Measurements from ENCODE around the gene SVEP1. TPM values are rescaled to one million over a fixed set of nuclear protein-coding genes. Genes with fewer than 3 reads are reported as not detected.

SVEP1 gene
- total RNA-seq, 2 experiments from 2014 or later: not detected

DNA sequence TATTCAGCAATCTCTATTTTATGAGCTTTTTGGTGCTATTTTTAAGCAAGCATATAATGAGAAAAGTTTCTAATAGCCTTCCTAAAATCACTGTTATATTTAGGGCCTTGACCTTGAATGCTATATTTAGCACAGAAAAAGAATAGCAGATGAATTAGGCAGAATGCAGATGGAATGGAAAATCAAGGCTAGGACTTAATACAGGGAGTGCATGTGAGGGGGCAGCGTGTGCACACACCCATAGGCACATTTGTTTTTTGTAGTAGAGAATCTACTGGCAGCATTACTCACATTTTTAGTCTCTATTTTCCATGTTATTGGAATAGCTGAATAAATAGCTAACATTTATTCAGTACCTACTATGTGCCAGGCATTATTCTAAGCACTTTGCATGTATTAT is 79.9 kb downstream of the SVEP1 start:
- no peak overlapping the region for H3K4me2 ChIP-seq (ENCODE audit: low read length)
- no peaks in the 10 kb centered on the region for H3K4me1 ChIP-seq (ENCODE audit: insufficient read depth, low read length, poor library complexity, severe bottlenecking)
- H2AFZ ChIP-seq (ENCODE audit: low read length): no peak overlapping the region
- ChIA-PET POLR2A (no interaction called here), CTCF (ENCODE audit: unreplicated experiment) (no interaction called here)
- no peaks in the 10 kb centered on the region for H3K36me3 ChIP-seq (ENCODE audit: insufficient read depth, low read length)
- H3K9me2 ChIP-seq (ENCODE audit: insufficient read depth, low read length): no peaks in the 10 kb centered on the region
- no peak overlapping the region for H3K27ac ChIP-seq (ENCODE audit: low read depth, low read length, poor library complexity, severe bottlenecking)
- TF ChIP-seq EZH2phosphoT487 (IDR thresholded peaks at IDR 0.05; ENCODE audit: borderline replicate concordance, low read depth, low read length): no peak
- TF ChIP-seq, protein P1, sequence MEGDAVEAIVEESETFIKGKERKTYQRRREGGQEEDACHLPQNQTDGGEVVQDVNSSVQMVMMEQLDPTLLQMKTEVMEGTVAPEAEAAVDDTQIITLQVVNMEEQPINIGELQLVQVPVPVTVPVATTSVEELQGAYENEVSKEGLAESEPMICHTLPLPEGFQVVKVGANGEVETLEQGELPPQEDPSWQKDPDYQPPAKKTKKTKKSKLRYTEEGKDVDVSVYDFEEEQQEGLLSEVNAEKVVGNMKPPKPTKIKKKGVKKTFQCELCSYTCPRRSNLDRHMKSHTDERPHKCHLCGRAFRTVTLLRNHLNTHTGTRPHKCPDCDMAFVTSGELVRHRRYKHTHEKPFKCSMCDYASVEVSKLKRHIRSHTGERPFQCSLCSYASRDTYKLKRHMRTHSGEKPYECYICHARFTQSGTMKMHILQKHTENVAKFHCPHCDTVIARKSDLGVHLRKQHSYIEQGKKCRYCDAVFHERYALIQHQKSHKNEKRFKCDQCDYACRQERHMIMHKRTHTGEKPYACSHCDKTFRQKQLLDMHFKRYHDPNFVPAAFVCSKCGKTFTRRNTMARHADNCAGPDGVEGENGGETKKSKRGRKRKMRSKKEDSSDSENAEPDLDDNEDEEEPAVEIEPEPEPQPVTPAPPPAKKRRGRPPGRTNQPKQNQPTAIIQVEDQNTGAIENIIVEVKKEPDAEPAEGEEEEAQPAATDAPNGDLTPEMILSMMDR (conservative IDR thresholded peaks at IDR 0.05; ENCODE audit: low read length): no peak
- DNase-seq (ENCODE audit: low spot score): no peak
- intact Hi-C loops (cut with micrococcal nuclease; ENCODE audit: unreplicated experiment): no loop called here
- no TSS peak for BruUV-seq (replicated peaks)
- H3K9me3 ChIP-seq (ENCODE audit: low read length): no peaks in the 10 kb centered on the region
- H4K20me1 ChIP-seq (ENCODE audit: insufficient read depth, low read length): no peaks in the 10 kb centered on the region
- H3K79me2 ChIP-seq (ENCODE audit: insufficient read depth, low read depth, low read length): no peaks in the 10 kb centered on the region
- no peak overlapping the region for H3K4me3 ChIP-seq (ENCODE audit: low read depth, low read length, poor library complexity, severe bottlenecking)

DNA sequence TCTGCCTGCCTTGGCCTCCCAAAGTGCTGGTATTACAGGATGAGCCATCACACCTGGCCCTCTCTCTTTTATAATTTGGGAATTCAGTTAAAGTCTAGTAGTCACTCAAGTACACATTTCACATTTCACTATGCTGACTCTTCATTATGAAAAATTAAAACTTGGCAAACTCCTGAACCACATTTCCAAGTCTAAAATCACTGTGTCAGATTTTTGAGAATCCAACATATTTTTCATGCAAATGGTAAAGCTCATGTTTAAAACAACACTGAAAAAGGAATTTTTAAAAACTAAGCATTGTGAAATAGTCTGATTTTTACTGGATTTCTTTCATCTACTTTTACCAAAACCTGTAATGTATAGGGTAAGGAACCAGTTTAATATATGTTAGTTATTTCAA is 92.3 kb downstream of the SVEP1 start:
- H2AFZ ChIP-seq (ENCODE audit: low read length): no peak overlapping the region
- ChIA-PET CTCF (ENCODE audit: unreplicated experiment) (no interaction called here), POLR2A (no interaction called here)
- no peak for DNase-seq (ENCODE audit: low spot score)
- H3K4me1 ChIP-seq (ENCODE audit: insufficient read depth, low read length, poor library complexity, severe bottlenecking): no peaks in the 10 kb centered on the region
- no peak overlapping the region for H3K4me3 ChIP-seq (ENCODE audit: low read depth, low read length, poor library complexity, severe bottlenecking)
- intact Hi-C loops (cut with micrococcal nuclease; ENCODE audit: unreplicated experiment): no loop called here
- H3K79me2 ChIP-seq (ENCODE audit: insufficient read depth, low read depth, low read length): no peaks in the 10 kb centered on the region
- no peak for TF ChIP-seq EZH2phosphoT487 (IDR thresholded peaks at IDR 0.05; ENCODE audit: borderline replicate concordance, low read depth, low read length)
- TF ChIP-seq, protein P1 (conservative IDR thresholded peaks at IDR 0.05; ENCODE audit: low read length): no peak
- no peaks in the 10 kb centered on the region for H3K9me3 ChIP-seq (ENCODE audit: low read length)
- no peak overlapping the region for H3K4me2 ChIP-seq (ENCODE audit: low read length)
- H3K36me3 ChIP-seq (ENCODE audit: insufficient read depth, low read length): no peaks in the 10 kb centered on the region
- H3K27ac ChIP-seq (ENCODE audit: low read depth, low read length, poor library complexity, severe bottlenecking): no peak overlapping the region
- H4K20me1 ChIP-seq (ENCODE audit: insufficient read depth, low read length): no peaks in the 10 kb centered on the region
- no peaks in the 10 kb centered on the region for H3K9me2 ChIP-seq (ENCODE audit: insufficient read depth, low read length)
- BruUV-seq (replicated peaks): no TSS peak

DNA sequence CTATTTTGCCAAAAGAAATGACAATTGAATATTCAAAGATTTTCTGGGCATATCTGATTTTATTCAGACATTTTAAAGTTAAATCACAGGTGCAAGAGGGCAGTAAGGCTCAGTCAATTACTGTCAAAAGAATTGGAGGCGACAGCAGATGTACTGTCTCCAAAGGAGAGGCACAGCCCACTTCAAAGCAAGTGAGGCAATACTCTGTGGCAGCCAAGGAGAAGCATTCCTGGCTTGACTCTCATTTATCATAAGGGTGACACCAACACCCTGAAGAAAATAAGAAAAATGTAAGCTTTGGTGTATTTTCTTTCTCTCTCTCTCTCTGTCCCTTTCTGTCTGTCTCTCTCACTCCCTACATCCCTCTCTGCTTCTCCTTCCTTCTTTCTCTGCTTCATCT is 93.3 kb downstream of the SVEP1 start:
- no peaks in the 10 kb centered on the region for H3K36me3 ChIP-seq (ENCODE audit: insufficient read depth, low read length)
- TF ChIP-seq, protein P1 (conservative IDR thresholded peaks at IDR 0.05; ENCODE audit: low read length): no peak
- no peak for TF ChIP-seq EZH2phosphoT487 (IDR thresholded peaks at IDR 0.05; ENCODE audit: borderline replicate concordance, low read depth, low read length)
- H4K20me1 ChIP-seq (ENCODE audit: insufficient read depth, low read length): no peaks in the 10 kb centered on the region
- ChIA-PET POLR2A (no interaction called here), CTCF (ENCODE audit: unreplicated experiment) (no interaction called here)
- H3K4me3 ChIP-seq (ENCODE audit: low read depth, low read length, poor library complexity, severe bottlenecking): no peak overlapping the region
- no peak overlapping the region for H3K4me2 ChIP-seq (ENCODE audit: low read length)
- H3K9me3 ChIP-seq (ENCODE audit: low read length): no peaks in the 10 kb centered on the region
- H2AFZ ChIP-seq (ENCODE audit: low read length): no peak overlapping the region
- no peaks in the 10 kb centered on the region for H3K79me2 ChIP-seq (ENCODE audit: insufficient read depth, low read depth, low read length)
- no peaks in the 10 kb centered on the region for H3K9me2 ChIP-seq (ENCODE audit: insufficient read depth, low read length)
- intact Hi-C loops (cut with micrococcal nuclease; ENCODE audit: unreplicated experiment): no loop called here
- H3K27ac ChIP-seq (ENCODE audit: low read depth, low read length, poor library complexity, severe bottlenecking): no peak overlapping the region
- DNase-seq (ENCODE audit: low spot score): no peak
- H3K4me1 ChIP-seq (ENCODE audit: insufficient read depth, low read length, poor library complexity, severe bottlenecking): no peaks in the 10 kb centered on the region
- BruUV-seq (replicated peaks): no TSS peak
